H1 (cell line): Measurements from ENCODE around the gene PHF10. TPM values are rescaled to one million over a fixed set of nuclear protein-coding genes. Genes with fewer than 3 reads are reported as not detected.

Experiments
- CTCF ChIA-PET: fragments of 300-600 bp; sonication (Branson Sonifier 250); formaldehyde crosslinking; loops from one replicate; lab custom pipeline; 2021; ENCODE audit not compliant: partially characterized antibody; lab: Charles Lee
- POLR2A ChIA-PET: fragments of 300-600 bp; sonication (Branson Sonifier 250); formaldehyde crosslinking; loops from one replicate; lab custom pipeline; 2021; ENCODE audit warnings: inconsistent platforms; ENCODE audit not compliant: partially characterized antibody; lab: Charles Lee
- DNase-seq, 2 experiments: peaks; one replicate each; pipeline versions ENCODE4 v3.0.0 to v3.0.0-alpha.2; 2010 to 2022; ENCODE audit warnings: low spot score in 2 of 2, low read depth in 1 of 2, mixed read lengths in 1 of 2
- FAIRE-seq: peaks from 2 replicates; lab custom pipeline; 2011; peaks lifted over from hg19 to GRCh38; lab: Jason Lieb, UNC
- H2AFZ ChIP-seq: 2 replicates; pipeline ENCODE4 v1.8.1; 2012; ENCODE audit warnings: low read length, inconsistent platforms
- H2AK5ac ChIP-seq: 2 replicates; pipeline ENCODE4 v1.6.1; 2013; ENCODE audit warnings: low read depth, low read length
- H2BK120ac ChIP-seq: replicated peaks from 2 replicates; pipeline ENCODE3; 2013; ENCODE audit warnings: low read depth, low read length, inconsistent platforms
- H2BK12ac ChIP-seq: 2 replicates; pipeline ENCODE4 v1.6.1; 2013; ENCODE audit warnings: low read depth, low read length
- H2BK15ac ChIP-seq: 2 replicates; pipeline ENCODE4 v1.6.1; 2013; ENCODE audit warnings: low read length
- H2BK20ac ChIP-seq: 2 replicates; pipeline ENCODE4 v1.6.1; 2013; ENCODE audit warnings: low read length
- H2BK5ac ChIP-seq: 2 replicates; pipeline ENCODE4 v1.6.1; 2013; ENCODE audit warnings: low read depth, low read length
- H3K14ac ChIP-seq: 2 replicates; pipeline ENCODE4 v1.6.1; 2013; ENCODE audit warnings: inconsistent platforms; ENCODE audit not compliant: insufficient read length
- H3K18ac ChIP-seq: 2 replicates; pipeline ENCODE4 v1.6.1; 2013; ENCODE audit warnings: low read length; ENCODE audit errors: extremely low read depth
- H3K23ac ChIP-seq: 2 replicates; pipeline ENCODE4 v1.6.1; 2013; ENCODE audit warnings: inconsistent platforms; ENCODE audit not compliant: insufficient read length
- H3K23me2 ChIP-seq: 2 replicates; pipeline ENCODE4 v1.6.1; 2013; ENCODE audit warnings: low read depth, low read length
- H3K27ac ChIP-seq: 2 replicates; pipeline ENCODE4 v1.6.1; 2011; ENCODE audit warnings: low read depth, low read length, inconsistent platforms
- H3K27me3 ChIP-seq, 4 experiments: replicated peaks in 1 of 4; 1 replicate in 1 of 4; 2 replicates in 3 of 4; pipeline versions ENCODE4 v1.6.1 to v1.8.1; 2011 to 2013; ENCODE audit warnings: low read length in 3 of 4, mild to moderate bottlenecking in 3 of 4, inconsistent platforms in 2 of 4, mixed read lengths in 2 of 4, moderate library complexity in 1 of 4; ENCODE audit not compliant: control insufficient read depth in 3 of 4, insufficient read depth in 3 of 4; ENCODE audit errors: extremely low read depth in 1 of 4
- H3K36me3 ChIP-seq, 4 experiments: 2 replicates each; pipeline versions ENCODE4 v1.6.1 to v1.8.1; 2011 to 2013; ENCODE audit warnings: mild to moderate bottlenecking in 4 of 4, low read length in 3 of 4, moderate library complexity in 2 of 4, control low read depth in 1 of 4, inconsistent platforms in 1 of 4; ENCODE audit not compliant: insufficient read depth in 4 of 4, control insufficient read depth in 2 of 4
- H3K4ac ChIP-seq: replicated peaks from 2 replicates; pipeline ENCODE3; 2013; ENCODE audit warnings: low read length, low read depth, mixed read lengths, inconsistent platforms; ENCODE audit not compliant: insufficient read length
- H3K4me1 ChIP-seq, 4 experiments: replicated peaks in 1 of 4; 1 replicate in 1 of 4; 2 replicates in 3 of 4; pipeline versions ENCODE4 v1.6.1 to v1.8.1; 2011 to 2013; ENCODE audit warnings: low read length in 3 of 4, inconsistent platforms in 2 of 4, mixed read lengths in 1 of 4; ENCODE audit not compliant: insufficient read depth in 4 of 4, control insufficient read depth in 3 of 4
- H3K4me2 ChIP-seq, 2 experiments: 2 replicates each; pipeline versions ENCODE4 v1.6.1 to v1.8.1; 2011 to 2013; ENCODE audit warnings: low read depth in 2 of 2, low read length in 2 of 2, control low read depth in 1 of 2, inconsistent platforms in 1 of 2, mild to moderate bottlenecking in 1 of 2; ENCODE audit not compliant: insufficient read depth in 1 of 2
- H3K4me3 ChIP-seq, 4 experiments: fragments of 200-600, 300-600 bp in 1 of 4; sonication (generic), shearing (Covaris generic), sonication (Bioruptor Twin) in 1 of 4; 2 replicates each; pipeline versions ENCODE4 v1.5.1 to v1.8.1; 2011 to 2016; ENCODE audit warnings: low read length in 4 of 4, low read depth in 3 of 4, control low read depth in 2 of 4, inconsistent platforms in 2 of 4, mild to moderate bottlenecking in 2 of 4, mixed read lengths in 1 of 4, moderate library complexity in 1 of 4; ENCODE audit not compliant: insufficient read depth in 2 of 4; ENCODE audit errors: extremely low read depth in 1 of 4
- H3K56ac ChIP-seq: replicated peaks from 2 replicates; pipeline ENCODE3; 2013; ENCODE audit warnings: low read depth, mild to moderate bottlenecking, mixed read lengths, low read length, inconsistent platforms; ENCODE audit not compliant: insufficient read length
- H3K79me1 ChIP-seq: 2 replicates; pipeline ENCODE4 v1.6.1; 2013; ENCODE audit warnings: low read depth, low read length, control low read depth
- H3K79me2 ChIP-seq, 2 experiments: 2 replicates each; pipeline versions ENCODE4 v1.6.1 to v1.8.1; 2012 to 2013; ENCODE audit warnings: low read length in 2 of 2, mild to moderate bottlenecking in 2 of 2, inconsistent platforms in 1 of 2; ENCODE audit not compliant: insufficient read depth in 2 of 2, control insufficient read depth in 1 of 2
- H3K9ac ChIP-seq, 4 experiments: replicated peaks in 1 of 4; 1 replicate in 1 of 4; 2 replicates in 3 of 4; pipeline versions ENCODE4 v1.6.1 to v1.8.1; 2011 to 2013; ENCODE audit warnings: low read depth in 3 of 4, low read length in 3 of 4, control low read depth in 2 of 4, mild to moderate bottlenecking in 2 of 4, moderate library complexity in 2 of 4, inconsistent platforms in 1 of 4; ENCODE audit errors: extremely low read depth in 1 of 4
- H3K9me3 ChIP-seq, 2 experiments: 2 replicates each; pipeline versions ENCODE4 v1.6.1 to v1.8.1; 2012 to 2013; ENCODE audit warnings: mild to moderate bottlenecking in 2 of 2, moderate library complexity in 2 of 2, control low read depth in 1 of 2, inconsistent platforms in 1 of 2, low read depth in 1 of 2, low read length in 1 of 2, mixed read lengths in 1 of 2; ENCODE audit not compliant: insufficient read depth in 2 of 2
- H4K20me1 ChIP-seq, 2 experiments: replicated peaks in 1 of 2; 2 replicates each; pipeline versions ENCODE3 to v1.8.1; 2011 to 2013; ENCODE audit warnings: inconsistent platforms in 2 of 2, low read length in 2 of 2, mild to moderate bottlenecking in 1 of 2; ENCODE audit not compliant: insufficient read depth in 2 of 2, control insufficient read depth in 1 of 2
- H4K5ac ChIP-seq: 2 replicates; pipeline ENCODE4 v1.6.1; 2013; ENCODE audit warnings: low read length, low read depth, mixed read lengths, inconsistent platforms; ENCODE audit not compliant: insufficient read length
- H4K8ac ChIP-seq: 2 replicates; pipeline ENCODE4 v1.8.0; 2013; ENCODE audit warnings: mild to moderate bottlenecking, moderate library complexity, low read length, inconsistent platforms; ENCODE audit not compliant: insufficient read depth; ENCODE audit errors: extremely low read depth
- H4K91ac ChIP-seq: replicated peaks from 2 replicates; pipeline ENCODE3; 2013; ENCODE audit warnings: low read length, mixed read lengths, inconsistent platforms; ENCODE audit not compliant: insufficient read length
- BRCA1 ChIP-seq: IDR thresholded peaks from 2 replicates; pipeline ENCODE4 v1.6.1; 2012; ENCODE audit warnings: low read depth, low read length, improper control_type of control experiment
- EGR1 ChIP-seq: IDR thresholded peaks from 2 replicates; pipeline ENCODE4 v1.6.1; 2011; ENCODE audit warnings: low read depth, low read length, borderline replicate concordance
- GTF2F1 ChIP-seq: IDR thresholded peaks from 2 replicates; pipeline ENCODE4 v1.6.1; 2012; ENCODE audit warnings: low read depth, low read length, improper control_type of control experiment, borderline replicate concordance
- HDAC6 ChIP-seq: IDR thresholded peaks from one replicate; pipeline ENCODE4 v1.7.1; 2012; ENCODE audit warnings: low read depth, mild to moderate bottlenecking, inconsistent platforms, low read length, moderate library complexity
- NRF1 ChIP-seq: IDR thresholded peaks from 2 replicates; pipeline ENCODE4 v1.6.1; 2011; ENCODE audit warnings: mild to moderate bottlenecking, low read depth, low read length, improper control_type of control experiment
- POLR2A ChIP-seq, 2 experiments: IDR thresholded peaks; 1 replicate in 1 of 2; 2 replicates in 1 of 2; pipeline ENCODE4 v1.6.1; 2011; ENCODE audit warnings: low read depth in 2 of 2, low read length in 2 of 2, mild to moderate bottlenecking in 2 of 2; ENCODE audit errors: control extremely low read depth in 1 of 2
- RBBP5 ChIP-seq: IDR thresholded peaks from 2 replicates; pipeline ENCODE4 v1.7.1; 2012; ENCODE audit warnings: low read depth, mild to moderate bottlenecking, inconsistent platforms, low read length, moderate library complexity, borderline replicate concordance
- RFX5 ChIP-seq: IDR thresholded peaks from 2 replicates; pipeline ENCODE4 v1.6.1; 2011; ENCODE audit warnings: low read depth, low read length, improper control_type of control experiment, borderline replicate concordance
- RXRA ChIP-seq: IDR thresholded peaks from 2 replicates; pipeline ENCODE4 v1.6.1; 2011; ENCODE audit warnings: low read depth, mild to moderate bottlenecking, low read length, moderate library complexity; ENCODE audit not compliant: insufficient read depth
- SIRT6 ChIP-seq: IDR thresholded peaks from one replicate; pipeline ENCODE4 v1.7.1; 2012; ENCODE audit warnings: low read length, inconsistent platforms
- SP2 ChIP-seq: IDR thresholded peaks from 2 replicates; pipeline ENCODE4 v1.6.1; 2012; ENCODE audit warnings: mild to moderate bottlenecking, low read length, inconsistent platforms
- WGBS, 2 experiments: shearing (Covaris generic) in 1 of 2; methylation state at CpG; one replicate each; pipeline versions ENCODE4 v1.1.6 to v1.1.7; 2013 to 2015; ENCODE audit warnings: low lambda C conversion rate in 2 of 2, mixed read lengths in 2 of 2, inconsistent platforms in 1 of 2, low coverage in 1 of 2, missing lambda C conversion rate in 1 of 2; ENCODE audit not compliant: insufficient replicate concordance in 2 of 2, insufficient coverage in 1 of 2, insufficient read length in 1 of 2; ENCODE audit errors: extremely low coverage in 1 of 2, missing lambda C conversion rate in 1 of 2; 5-methylcytosine and 5-hydroxymethylcytosine counted together
- polyA plus RNA-seq, 7 experiments: library from polyadenylated mRNA; depleted of rRNA in 3 of 7; stranded (reverse) in 5 of 7; unstranded in 2 of 7; fragments of >200 nt in 5 of 7; fragments of 200-250 nt in 2 of 7; gene quantifications; 1 replicate in 5 of 7; 2 replicates in 1 of 7; 4 replicates in 1 of 7; pipeline versions ENCODE4 v1.2.1 to v1.2.3, GENCODE V29; 2011 to 2013; ENCODE audit warnings: missing spikeins in 2 of 7, mixed read lengths in 2 of 7
- total RNA-seq: library from RNA; stranded (reverse); fragmentation: NEBNext Ultra II Directional; extraction: Animal tissue kit (Norgen Biotek cat#: 25700); gene quantifications from 2 replicates; pipeline ENCODE4 v1.2.1, GENCODE V29; 2021
- TF ChIP-seq, protein P1 (sequence below): IDR thresholded peaks from 2 replicates; pipeline ENCODE4 v1.6.1; 2011; ENCODE audit warnings: low read depth, mild to moderate bottlenecking, low read length; ENCODE audit not compliant: insufficient read depth
- TF ChIP-seq, protein P2 (sequence below): IDR thresholded peaks from 2 replicates; pipeline ENCODE4 v1.6.1; 2012; ENCODE audit warnings: low read length, inconsistent platforms

Gene PHF10
- total and polyA plus RNA-seq, 2 of the 8 experiments (the other 6 are each of a cell fraction or from before 2014, with no cell fraction given) = 15.6 to 51.1 TPM

DNA sequence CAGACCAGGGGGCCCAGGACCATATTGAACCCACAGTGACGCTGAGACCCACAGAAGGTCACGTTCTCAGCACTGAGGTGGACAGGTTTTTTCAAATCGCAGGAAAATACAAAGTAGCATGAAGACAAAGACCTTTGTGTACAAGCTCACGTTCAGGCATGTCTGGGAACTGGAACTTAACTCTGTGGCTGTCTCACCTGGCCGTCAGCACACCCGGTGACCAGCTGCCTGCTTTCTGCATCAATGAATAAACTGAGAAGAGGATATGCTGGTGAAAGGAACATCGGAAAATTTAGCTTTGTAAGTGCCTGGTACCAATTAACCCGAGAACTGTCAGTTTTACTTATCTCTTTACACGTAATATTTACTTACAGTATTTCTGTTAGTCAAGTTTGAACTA is 59.0 kb downstream of the PHF10 start:
- Histone ChIP-seq H3K4me2 (no peak overlapping the region), H3K23ac (no peak overlapping the region), H3K79me2 (no peaks in the 10 kb centered on the region), H3K4ac (no peak overlapping the region), H2AFZ (no peak overlapping the region), H4K8ac (no peak overlapping the region), H2BK5ac (no peak overlapping the region; the same call in 1 of the 2 replicates), H2BK120ac (no peak overlapping the region), H2BK12ac (no peak overlapping the region), H2BK20ac (no peak overlapping the region), H3K9me3 (no peaks in the 10 kb centered on the region), H4K91ac (no peak overlapping the region), H4K20me1 (peaks cover 9 to 13% of the 10 kb centered on the region in 2 experiments), H4K5ac (no peak overlapping the region), H3K27ac (no peak overlapping the region), H3K4me3 (no peak overlapping the region), H3K23me2 (no peaks in the 10 kb centered on the region), H3K79me1 (peaks cover 5% of the 10 kb centered on the region), H3K4me1 (no peaks in the 10 kb centered on the region), H3K56ac (no peak overlapping the region), H3K14ac (no peak overlapping the region), H3K9ac (no peak overlapping the region), H2BK15ac (no peak overlapping the region), H3K27me3 (no peaks in the 10 kb centered on the region), H3K36me3 (peaks cover 10 to 64% (median 41%) of the 10 kb centered on the region in 4 experiments; a peak in 7 of 8 replicates), H2AK5ac (no peak overlapping the region), H3K18ac (no peak overlapping the region)
- ChIA-PET CTCF (no interaction called here), POLR2A (no interaction called here)
- WGBS, 2 experiments = 91% methylated on average over 9 of the region's 9 CpGs; no CpG with 5 or more reads in 1 of the 2 experiments
- FAIRE-seq (no peak), DNase-seq (no peak)
- TF ChIP-seq, protein P1, sequence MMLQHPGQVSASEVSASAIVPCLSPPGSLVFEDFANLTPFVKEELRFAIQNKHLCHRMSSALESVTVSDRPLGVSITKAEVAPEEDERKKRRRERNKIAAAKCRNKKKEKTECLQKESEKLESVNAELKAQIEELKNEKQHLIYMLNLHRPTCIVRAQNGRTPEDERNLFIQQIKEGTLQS = no peak
- no peak for TF ChIP-seq NRF1
- no peak for TF ChIP-seq BRCA1
- TF ChIP-seq RXRA = no peak
- no peak for TF ChIP-seq EGR1
- TF ChIP-seq GTF2F1 = no peak
- TF ChIP-seq, protein P2, sequence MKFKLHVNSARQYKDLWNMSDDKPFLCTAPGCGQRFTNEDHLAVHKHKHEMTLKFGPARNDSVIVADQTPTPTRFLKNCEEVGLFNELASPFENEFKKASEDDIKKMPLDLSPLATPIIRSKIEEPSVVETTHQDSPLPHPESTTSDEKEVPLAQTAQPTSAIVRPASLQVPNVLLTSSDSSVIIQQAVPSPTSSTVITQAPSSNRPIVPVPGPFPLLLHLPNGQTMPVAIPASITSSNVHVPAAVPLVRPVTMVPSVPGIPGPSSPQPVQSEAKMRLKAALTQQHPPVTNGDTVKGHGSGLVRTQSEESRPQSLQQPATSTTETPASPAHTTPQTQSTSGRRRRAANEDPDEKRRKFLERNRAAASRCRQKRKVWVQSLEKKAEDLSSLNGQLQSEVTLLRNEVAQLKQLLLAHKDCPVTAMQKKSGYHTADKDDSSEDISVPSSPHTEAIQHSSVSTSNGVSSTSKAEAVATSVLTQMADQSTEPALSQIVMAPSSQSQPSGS = no peak
- TF ChIP-seq POLR2A (IDR thresholded peaks at IDR 0.05; ENCODE audit: control extremely low read depth in 1 of 2, low read depth in 2 of 2, low read length in 2 of 2) = no peak
- TF ChIP-seq RBBP5 = no peak
- no peak for TF ChIP-seq HDAC6
- TF ChIP-seq SIRT6 = no peak
- TF ChIP-seq RFX5 = no peak
- TF ChIP-seq SP2 = no peak
